Neural progenitor cell (in vitro differentiated cells): ENCODE data around the gene TRIM44.

Source experiments
- EZH2 ChIP-seq: fragments of 200-600 bp; sonication (generic); IDR thresholded peaks from 2 replicates; pipeline ENCODE4 v1.6.1; 2017; ENCODE audit warnings: antibody characterized with exemption, mild to moderate bottlenecking, moderate library complexity
- EZH2phosphoT487 ChIP-seq: fragments of 200-600 bp; sonication (generic); IDR thresholded peaks from 2 replicates; pipeline ENCODE4 v1.6.1; 2017; ENCODE audit warnings: antibody characterized with exemption
- TF ChIP-seq, protein P1 (sequence below): fragments of 200-600 bp; sonication (generic); IDR thresholded peaks from 2 replicates; pipeline ENCODE4 v1.5.1; 2017; ENCODE audit warnings: antibody characterized with exemption, mild to moderate bottlenecking

DNA sequence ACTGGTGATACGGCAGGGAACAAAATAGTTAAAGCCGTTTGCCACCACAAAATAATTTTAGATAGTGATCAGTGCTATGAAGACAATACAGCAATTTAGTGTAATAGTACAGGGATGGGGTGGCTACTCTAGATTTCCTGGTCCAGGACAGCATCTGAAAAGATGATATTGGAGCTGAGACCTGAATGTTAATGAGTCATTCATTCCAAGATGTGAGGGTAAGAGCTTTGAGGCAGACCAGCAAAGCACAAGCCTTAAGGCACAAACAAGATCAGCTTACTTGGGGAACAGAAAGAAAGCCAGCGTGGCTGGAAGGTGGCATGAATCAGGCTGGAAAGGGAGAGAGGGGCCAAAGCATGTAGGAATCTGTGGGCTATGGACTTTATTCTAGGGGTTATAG lies 132.3 kb downstream of the TRIM44 start:
- TF ChIP-seq, protein P1, sequence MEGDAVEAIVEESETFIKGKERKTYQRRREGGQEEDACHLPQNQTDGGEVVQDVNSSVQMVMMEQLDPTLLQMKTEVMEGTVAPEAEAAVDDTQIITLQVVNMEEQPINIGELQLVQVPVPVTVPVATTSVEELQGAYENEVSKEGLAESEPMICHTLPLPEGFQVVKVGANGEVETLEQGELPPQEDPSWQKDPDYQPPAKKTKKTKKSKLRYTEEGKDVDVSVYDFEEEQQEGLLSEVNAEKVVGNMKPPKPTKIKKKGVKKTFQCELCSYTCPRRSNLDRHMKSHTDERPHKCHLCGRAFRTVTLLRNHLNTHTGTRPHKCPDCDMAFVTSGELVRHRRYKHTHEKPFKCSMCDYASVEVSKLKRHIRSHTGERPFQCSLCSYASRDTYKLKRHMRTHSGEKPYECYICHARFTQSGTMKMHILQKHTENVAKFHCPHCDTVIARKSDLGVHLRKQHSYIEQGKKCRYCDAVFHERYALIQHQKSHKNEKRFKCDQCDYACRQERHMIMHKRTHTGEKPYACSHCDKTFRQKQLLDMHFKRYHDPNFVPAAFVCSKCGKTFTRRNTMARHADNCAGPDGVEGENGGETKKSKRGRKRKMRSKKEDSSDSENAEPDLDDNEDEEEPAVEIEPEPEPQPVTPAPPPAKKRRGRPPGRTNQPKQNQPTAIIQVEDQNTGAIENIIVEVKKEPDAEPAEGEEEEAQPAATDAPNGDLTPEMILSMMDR = no peak
- TF ChIP-seq EZH2 (no peak), EZH2phosphoT487 (no peak)
